Aorta (tissue), 5 donors: Measurements from ENCODE around the gene PFAS. TPM values are rescaled to one million over a fixed set of nuclear protein-coding genes. Genes with fewer than 3 reads are reported as not detected.
A peak's percentile ranks its signal among the peaks of the same experiment; 100 is the strongest.

Experiments
- ATAC-seq: fragments of 200-7000 bp; cut with Tn5 transposase; one replicate; pipeline ENCODE4 v1.9.1; 2022; ENCODE audit warnings: moderate library complexity; ENCODE audit not compliant: low FRiP score
- DNase-seq, 2 donors: peaks; one replicate each; pipeline ENCODE4 v3.0.0-alpha.2; 2020
- H3K27ac ChIP-seq, 2 donors: one replicate each; pipeline ENCODE4 v1.5.1; 2013; ENCODE audit warnings: low read length in 2 of 2, mild to moderate bottlenecking in 2 of 2, moderate library complexity in 2 of 2, control low read depth in 1 of 2, inconsistent platforms in 1 of 2, low read depth in 1 of 2
- H3K27me3 ChIP-seq, 2 donors: one replicate each; pipeline ENCODE4 v1.6.1; 2013; ENCODE audit warnings: control low read depth in 1 of 2, low read length in 1 of 2, mild to moderate bottlenecking in 1 of 2, moderate library complexity in 1 of 2; ENCODE audit not compliant: insufficient read depth in 2 of 2, control insufficient read depth in 1 of 2
- H3K36me3 ChIP-seq, 2 donors: one replicate each; pipeline ENCODE4 v1.6.1; 2013; ENCODE audit warnings: control low read depth in 1 of 2, low read length in 1 of 2, mild to moderate bottlenecking in 1 of 2; ENCODE audit not compliant: insufficient read depth in 2 of 2, control insufficient read depth in 1 of 2
- H3K4me1 ChIP-seq, 2 donors: one replicate each; pipeline ENCODE4 v1.6.1; 2013; ENCODE audit warnings: low read length in 2 of 2, control low read depth in 1 of 2, mild to moderate bottlenecking in 1 of 2, moderate library complexity in 1 of 2; ENCODE audit not compliant: insufficient read depth in 2 of 2, control insufficient read depth in 1 of 2
- H3K4me3 ChIP-seq, 2 donors: one replicate each; pipeline ENCODE4 v1.5.1; 2013; ENCODE audit warnings: low read length in 2 of 2, control low read depth in 1 of 2, mild to moderate bottlenecking in 1 of 2
- H3K9me3 ChIP-seq: one replicate; pipeline ENCODE4 v1.6.1; 2013; ENCODE audit warnings: mild to moderate bottlenecking, low read length; ENCODE audit not compliant: control insufficient read depth
- WGBS, 2 donors: extraction: QIAGEN DNeasy Blood & Tissue Kit; methylation state at CpG; one replicate each; pipeline ENCODE4 v1.1.7; 2013; 5-methylcytosine and 5-hydroxymethylcytosine counted together
- intact Hi-C, 2 donors: fragments of 100-400 bp; cut with DNase I; formaldehyde crosslinking; loops; one replicate each; pipeline versions ENCODE4 v1.14.2 to v1.15.0; 2022
- long read RNA-seq, 2 donors: library from polyadenylated mRNA; unstranded; transcript quantifications; one replicate each; pipeline ENCODE4 v2.0.0, GENCODE V29; 2020 to 2021
- polyA plus RNA-seq, 2 donors: library from polyadenylated mRNA; stranded (reverse); fragments of 200-250 nt; gene quantifications; one replicate each; pipeline ENCODE4 v1.2.3, GENCODE V29; 2013
- total RNA-seq, 2 donors: library from RNA; stranded (reverse); fragmentation: NEBNext Ultra II Directional; extraction: Animal tissue kit (Norgen Biotek cat#: 25700); gene quantifications; one replicate each; pipeline ENCODE4 v1.2.1, GENCODE V29; 2021
- donor health status: healthy with polysubstance abuse.
- donor health status: Bipolar disorder and iron deficiency.
- donor health status: DM: no; HTN: no; CAD: no.
- donor health status: DM: no; HTN: no; CAD: no.
- donor health status: DM: yes; HTN: yes; CAD: no.

Gene PFAS, protein sequence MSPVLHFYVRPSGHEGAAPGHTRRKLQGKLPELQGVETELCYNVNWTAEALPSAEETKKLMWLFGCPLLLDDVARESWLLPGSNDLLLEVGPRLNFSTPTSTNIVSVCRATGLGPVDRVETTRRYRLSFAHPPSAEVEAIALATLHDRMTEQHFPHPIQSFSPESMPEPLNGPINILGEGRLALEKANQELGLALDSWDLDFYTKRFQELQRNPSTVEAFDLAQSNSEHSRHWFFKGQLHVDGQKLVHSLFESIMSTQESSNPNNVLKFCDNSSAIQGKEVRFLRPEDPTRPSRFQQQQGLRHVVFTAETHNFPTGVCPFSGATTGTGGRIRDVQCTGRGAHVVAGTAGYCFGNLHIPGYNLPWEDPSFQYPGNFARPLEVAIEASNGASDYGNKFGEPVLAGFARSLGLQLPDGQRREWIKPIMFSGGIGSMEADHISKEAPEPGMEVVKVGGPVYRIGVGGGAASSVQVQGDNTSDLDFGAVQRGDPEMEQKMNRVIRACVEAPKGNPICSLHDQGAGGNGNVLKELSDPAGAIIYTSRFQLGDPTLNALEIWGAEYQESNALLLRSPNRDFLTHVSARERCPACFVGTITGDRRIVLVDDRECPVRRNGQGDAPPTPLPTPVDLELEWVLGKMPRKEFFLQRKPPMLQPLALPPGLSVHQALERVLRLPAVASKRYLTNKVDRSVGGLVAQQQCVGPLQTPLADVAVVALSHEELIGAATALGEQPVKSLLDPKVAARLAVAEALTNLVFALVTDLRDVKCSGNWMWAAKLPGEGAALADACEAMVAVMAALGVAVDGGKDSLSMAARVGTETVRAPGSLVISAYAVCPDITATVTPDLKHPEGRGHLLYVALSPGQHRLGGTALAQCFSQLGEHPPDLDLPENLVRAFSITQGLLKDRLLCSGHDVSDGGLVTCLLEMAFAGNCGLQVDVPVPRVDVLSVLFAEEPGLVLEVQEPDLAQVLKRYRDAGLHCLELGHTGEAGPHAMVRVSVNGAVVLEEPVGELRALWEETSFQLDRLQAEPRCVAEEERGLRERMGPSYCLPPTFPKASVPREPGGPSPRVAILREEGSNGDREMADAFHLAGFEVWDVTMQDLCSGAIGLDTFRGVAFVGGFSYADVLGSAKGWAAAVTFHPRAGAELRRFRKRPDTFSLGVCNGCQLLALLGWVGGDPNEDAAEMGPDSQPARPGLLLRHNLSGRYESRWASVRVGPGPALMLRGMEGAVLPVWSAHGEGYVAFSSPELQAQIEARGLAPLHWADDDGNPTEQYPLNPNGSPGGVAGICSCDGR (N-terminal part only)
- total RNA-seq (10 to 100 TPM; 21.3 to 25.4 TPM), polyA plus RNA-seq (1 to 10 TPM; 1.4 to 8.3 TPM)
- long read RNA-seq, donor 1, partial matches to known transcripts: 9 of 23 reads
- long read RNA-seq, donor 1, other reads (novel, unspliced or antisense): 14 of 23 reads
- long read RNA-seq, donor 2, full-length matches to known transcripts: 1 of 10 reads
- long read RNA-seq, donor 2, partial matches to known transcripts: 6 of 10 reads
- long read RNA-seq, donor 2, other reads (novel, unspliced or antisense): 3 of 10 reads

DNA sequence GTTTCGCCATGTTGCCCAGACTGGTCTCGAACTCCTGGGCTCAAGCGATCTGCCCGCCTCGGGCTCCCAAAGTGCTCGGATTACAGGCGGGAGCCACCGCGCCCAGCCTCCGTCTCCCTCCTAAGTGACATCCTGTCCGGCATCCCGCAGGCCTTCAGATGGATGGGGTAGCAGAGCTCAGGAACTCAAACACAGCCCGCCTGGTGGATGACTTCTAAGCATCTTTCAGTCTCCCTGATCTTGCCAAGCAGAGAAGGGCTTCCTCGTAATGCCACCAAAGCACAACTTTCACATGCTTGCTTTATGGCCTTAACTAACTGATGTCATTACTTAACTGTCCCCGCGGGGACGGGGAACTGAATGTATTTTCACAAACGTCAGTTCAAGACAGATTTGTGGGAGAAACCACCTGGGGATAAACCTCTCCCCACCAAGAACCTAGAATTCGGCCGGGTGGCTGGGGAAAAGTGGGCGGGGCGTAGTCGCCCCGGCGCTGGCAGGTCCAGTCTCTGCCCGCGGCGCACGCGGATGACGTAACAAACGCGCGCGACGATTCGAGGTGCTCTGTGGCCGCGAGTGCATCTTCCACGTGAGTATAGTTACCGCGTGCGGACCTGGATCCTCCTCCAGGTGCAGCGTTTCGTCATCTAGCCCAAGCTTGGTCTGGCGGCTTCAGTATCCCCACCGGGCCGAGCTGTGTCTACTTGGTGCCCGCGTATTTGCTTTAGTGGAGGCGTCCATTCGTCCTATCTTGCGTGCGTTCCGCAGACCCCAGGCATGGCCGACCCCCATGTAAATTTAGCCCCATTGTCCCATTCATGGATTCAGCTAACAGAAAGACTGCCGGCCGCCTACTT lies at the start of gene PFAS:
Gene PFAS, plus strand, starts transcription at position 539 of the 857 bp plus-strand sequence. CDS start 4,649 bp downstream, outside the sequence.
- peak; percentile 93 for ATAC-seq
- intact Hi-C loops: loop anchor here in 1 of 2 donors (2.0 kb wide), 2 partner anchors 46 to 62 kb away; partner anchors contain the start of gene SLC25A35
- peak; percentile 97 to 99 for DNase-seq
- Histone ChIP-seq H3K27ac (peak within 1 kb of the TSS; percentile 32 to 85), H3K4me1 (no peaks in the 10 kb centered on the region), H3K4me3 (peak within 1 kb of the TSS; percentile 78 to 80), H3K9me3 (no peaks in the 10 kb centered on the region), H3K27me3 (no peaks in the 10 kb centered on the region), H3K36me3 (no peaks in the 10 kb centered on the region)
- WGBS, 2 donors: 0% methylated on average over 58 of the region's 58 CpGs

DNA sequence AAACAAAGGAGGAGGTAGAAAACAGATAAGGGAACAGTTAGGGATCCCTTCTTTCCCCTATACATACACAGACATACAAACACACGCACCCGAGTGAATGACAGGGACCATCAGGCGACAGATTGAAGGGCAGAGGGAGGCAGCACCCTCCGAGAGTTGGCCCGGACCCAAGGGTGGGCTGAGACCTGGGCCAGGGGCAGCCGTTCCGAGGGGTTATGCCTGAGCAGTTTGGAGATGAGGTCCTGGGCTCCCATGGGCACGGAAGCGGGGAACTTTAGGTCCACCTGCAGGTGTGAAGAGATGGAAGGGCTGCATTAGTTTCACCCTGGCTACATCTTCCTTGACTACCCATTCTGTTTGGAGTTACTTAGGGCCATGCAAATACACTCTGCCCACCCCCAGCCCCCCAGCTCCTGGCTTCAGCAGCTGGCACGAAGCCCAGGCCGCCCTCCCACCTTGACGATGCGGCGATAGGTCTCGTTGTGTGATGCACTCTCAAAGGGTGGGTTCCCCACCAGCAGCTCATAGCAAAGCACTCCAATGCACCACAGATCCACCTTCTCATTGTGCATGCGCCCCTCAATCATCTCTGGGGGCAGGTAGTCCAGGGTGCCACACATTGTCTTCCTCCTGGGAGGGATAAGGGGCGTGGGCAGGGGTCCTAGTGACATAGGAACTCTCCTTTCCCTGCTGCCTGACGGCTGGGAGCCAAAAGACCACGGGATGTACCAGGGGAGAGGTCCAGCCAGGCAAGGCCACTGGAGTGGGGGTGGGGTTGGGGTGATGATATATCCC lies 44.1 kb upstream of the PFAS start:
- Histone ChIP-seq H3K27me3 (no peaks in the 10 kb centered on the region), H3K4me3 (no peak overlapping the region), H3K36me3 (no peaks in the 10 kb centered on the region), H3K4me1 (no peaks in the 10 kb centered on the region), H3K9me3 (no peaks in the 10 kb centered on the region), H3K27ac (no peak overlapping the region)
- intact Hi-C loops: no loop called here
- DNase-seq (no peak), ATAC-seq (no peak)
- 85 to 87% methylated on average over 19 of the region's 19 CpGs for WGBS, 2 donors

DNA sequence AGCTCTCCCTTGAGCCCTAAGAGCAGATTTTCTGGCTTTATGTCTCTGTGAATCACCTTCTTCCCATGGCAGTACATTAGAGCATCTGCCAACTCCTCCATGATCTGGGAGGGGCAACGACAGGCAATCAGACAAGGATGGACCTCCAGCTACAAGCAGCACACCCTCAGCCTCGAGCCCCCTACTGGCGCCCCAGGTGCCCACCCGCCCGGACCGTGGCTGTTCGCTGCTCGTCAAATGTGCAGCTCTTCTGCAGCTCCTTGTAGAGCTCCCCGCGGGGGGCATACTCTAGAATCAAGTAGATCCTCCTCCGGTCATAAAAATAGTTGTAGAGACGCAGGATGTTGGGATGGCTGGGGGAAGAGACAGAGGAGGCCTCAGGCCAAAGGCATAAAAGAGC lies 42.6 kb upstream of the PFAS start:
- DNase-seq (no peak), ATAC-seq (no peak)
- H3K4me1 ChIP-seq: no peaks in the 10 kb centered on the region
- H3K4me3 ChIP-seq: no peak overlapping the region
- intact Hi-C loops: no loop called here
- no peaks in the 10 kb centered on the region for H3K9me3 ChIP-seq
- H3K27ac ChIP-seq: no peak overlapping the region
- WGBS, 2 donors: 92 to 96% methylated on average over 12 of the region's 12 CpGs
- no peaks in the 10 kb centered on the region for H3K36me3 ChIP-seq
- no peaks in the 10 kb centered on the region for H3K27me3 ChIP-seq

DNA sequence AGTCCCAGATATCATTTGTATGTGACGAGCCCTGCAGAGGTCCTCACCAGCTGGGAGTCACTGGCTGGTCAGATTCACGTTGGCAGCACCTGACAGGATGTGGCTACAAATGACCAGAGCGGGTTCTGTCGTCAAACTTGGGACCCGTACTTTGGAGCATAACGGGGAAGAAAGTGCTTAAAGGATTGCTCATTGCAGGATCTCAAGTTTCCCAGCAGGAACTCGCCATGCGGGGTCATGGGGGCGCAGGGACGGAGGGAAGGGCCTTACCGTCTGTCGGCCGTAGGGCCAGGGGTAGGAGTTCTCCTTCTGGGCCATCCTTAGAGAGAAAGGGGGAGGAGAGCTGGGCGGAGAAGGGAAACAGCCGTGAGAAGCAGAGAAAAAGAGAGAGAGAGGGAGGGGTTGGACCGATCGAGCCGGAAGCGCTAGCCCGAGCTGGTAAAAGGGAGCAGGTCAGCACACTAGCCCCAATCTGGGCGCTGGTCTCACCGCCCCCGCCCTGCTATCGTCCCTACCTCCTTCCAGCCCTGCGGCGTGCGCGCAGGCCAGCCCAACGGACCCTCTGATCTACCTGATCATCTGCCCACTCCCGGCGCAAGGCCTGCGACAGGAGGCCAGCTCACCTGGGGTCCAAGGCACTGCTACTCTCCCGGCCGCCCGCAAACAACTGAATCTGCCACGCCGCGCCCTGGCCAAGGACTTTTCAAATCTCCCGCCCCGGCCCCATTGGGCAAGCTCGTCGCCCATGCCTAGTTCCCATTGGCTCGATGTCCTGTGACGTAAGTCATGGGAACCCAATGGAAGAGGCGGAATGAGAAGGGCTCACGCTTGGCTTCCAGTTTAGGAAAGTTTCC lies 39.0 kb upstream of the PFAS start, which contains the start of gene AURKB:
Gene AURKB, minus strand, starts transcription at position 669 of the 854 bp plus-strand sequence. Its CDS starts 351 bp downstream, at position 318.
- ATAC-seq (peak; percentile 98), DNase-seq (peak; percentile 96 to 97)
- no peaks in the 10 kb centered on the region for H3K9me3 ChIP-seq
- no peaks in the 10 kb centered on the region for H3K27me3 ChIP-seq
- H3K27ac ChIP-seq: no peak within 1 kb of the TSS
- WGBS, 2 donors: 1 to 2% methylated on average over 44 to 46 of the region's 46 CpGs
- no peaks in the 10 kb centered on the region for H3K4me1 ChIP-seq
- intact Hi-C loops: no loop called here
- H3K4me3 ChIP-seq: peak within 1 kb of the TSS; percentile 3 to 64
- H3K36me3 ChIP-seq: no peaks in the 10 kb centered on the region

DNA sequence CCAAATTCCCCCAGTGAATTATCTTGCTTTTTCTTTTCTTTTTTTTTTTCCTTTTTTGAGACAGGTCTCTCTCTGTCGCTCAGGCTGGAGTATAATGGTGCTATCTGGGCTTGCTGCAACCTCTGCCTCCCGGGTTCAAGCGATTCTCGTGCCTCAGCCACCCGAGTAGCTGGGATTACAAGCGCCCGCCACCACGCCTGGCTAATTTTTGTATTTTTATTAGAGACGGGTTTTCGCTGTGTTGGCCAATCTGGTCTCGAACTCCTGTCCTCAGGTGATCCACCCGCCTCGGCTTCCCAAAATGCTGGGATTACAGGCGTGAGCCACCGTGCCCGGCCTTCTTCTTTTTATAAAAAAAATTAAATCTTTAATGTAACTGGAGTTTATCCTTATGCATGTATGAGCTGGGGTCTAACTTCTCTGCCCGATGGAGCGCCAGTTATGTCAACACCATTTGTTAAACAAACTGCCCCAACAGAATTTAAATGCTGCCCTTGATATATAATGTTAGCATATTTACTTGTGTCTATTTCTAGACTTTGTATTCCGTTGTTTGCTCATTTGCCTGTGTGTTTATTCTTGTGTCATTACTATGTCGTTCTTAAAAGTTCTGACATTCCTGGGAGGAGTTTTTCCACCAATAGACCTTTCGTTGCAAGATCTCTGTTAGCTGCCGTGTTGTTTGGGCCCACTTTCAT lies 38.2 kb upstream of the PFAS start:
- DNase-seq: no peak
- Histone ChIP-seq H3K27me3 (no peaks in the 10 kb centered on the region), H3K4me1 (no peaks in the 10 kb centered on the region), H3K4me3 (peak overlapping the region; percentile 3 to 64), H3K9me3 (no peaks in the 10 kb centered on the region), H3K27ac (no peak overlapping the region), H3K36me3 (no peaks in the 10 kb centered on the region)
- 10 to 12% methylated on average over 22 of the region's 22 CpGs for WGBS, 2 donors
- intact Hi-C loops: no loop called here
- ATAC-seq: no peak

DNA sequence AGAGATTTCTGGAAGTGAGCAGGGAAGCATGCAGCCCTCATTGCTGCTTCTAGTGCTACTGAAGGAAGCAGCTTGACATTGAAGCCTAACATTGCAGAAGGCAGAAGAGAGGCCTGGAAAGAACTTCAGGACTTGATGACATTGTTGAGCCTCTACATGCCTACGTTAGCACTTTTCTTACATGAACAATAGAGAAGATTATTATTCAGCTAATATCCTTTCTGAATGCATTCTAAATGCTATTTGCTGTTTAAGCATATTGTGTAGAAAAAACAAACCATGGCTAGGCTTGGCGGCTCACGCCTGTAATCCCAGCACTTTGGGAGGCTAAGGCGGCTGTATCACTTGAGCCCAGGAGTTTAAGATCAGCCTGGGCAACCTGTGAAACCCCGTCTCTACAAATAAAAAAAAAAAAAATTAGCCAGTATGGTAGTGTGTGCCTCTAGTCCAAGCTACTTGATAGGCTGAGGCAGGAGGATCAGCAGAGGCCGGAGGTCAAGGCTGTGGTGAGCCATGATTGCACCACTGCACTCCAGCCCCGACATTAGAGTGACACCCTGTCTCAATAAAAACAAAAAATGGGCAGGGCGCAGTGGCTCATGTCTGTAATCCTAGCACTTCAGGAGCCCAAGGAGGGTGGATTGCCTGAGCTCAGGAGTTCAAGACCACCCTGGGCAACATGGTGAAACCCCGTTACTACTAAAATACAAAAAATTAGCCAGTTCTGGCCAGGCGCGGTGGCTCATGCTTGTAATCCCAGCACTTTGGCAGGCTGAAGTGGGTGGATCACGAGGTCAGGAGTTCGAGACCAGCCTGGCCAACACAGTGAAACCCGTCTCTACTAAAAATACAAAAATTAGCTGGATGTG lies 36.5 kb upstream of the PFAS start:
- Histone ChIP-seq H3K4me1 (no peaks in the 10 kb centered on the region), H3K27ac (no peak overlapping the region), H3K4me3 (no peak overlapping the region), H3K36me3 (no peaks in the 10 kb centered on the region), H3K27me3 (no peaks in the 10 kb centered on the region), H3K9me3 (no peaks in the 10 kb centered on the region)
- ATAC-seq (no peak), DNase-seq (no peak)
- intact Hi-C loops: no loop called here
- 84 to 86% methylated on average over 14 of the region's 14 CpGs for WGBS, 2 donors
